A673 (cell line): ENCODE data around the gene ARHGAP11A. TPM values are rescaled to one million over a fixed set of nuclear protein-coding genes. Genes with fewer than 3 reads are reported as not detected.
A peak's percentile ranks its signal among the peaks of the same experiment; 100 is the strongest.

Source experiments
- BruUV-seq: library from RNA; stranded (reverse); fragments of 400-500 nt; replicated peaks from 2 replicates; lab custom pipeline; 2021; lab: Mats Ljungman, UMichigan
- CTCF ChIA-PET: fragments of 300-600 bp; sonication (Branson Sonifier 250); formaldehyde crosslinking; loops from one replicate; lab custom pipeline; 2022; ENCODE audit warnings: antibody characterized with exemption; lab: Charles Lee
- POLR2A ChIA-PET: fragments of 300-600 bp; sonication (Branson Sonifier 250); formaldehyde crosslinking; loops from one replicate; lab custom pipeline; 2022; ENCODE audit warnings: antibody characterized with exemption; ENCODE audit not compliant: low non-redundant PET; lab: Charles Lee
- DNase-seq: peaks from one replicate; pipeline ENCODE4 v3.0.0-alpha.2; 2015; ENCODE audit warnings: low spot score
- H3K27ac ChIP-seq: fragments of 200-600 bp; sonication (generic); 2 replicates; pipeline ENCODE4 v1.5.1; 2016; ENCODE audit warnings: mixed run types, low read depth, mild to moderate bottlenecking, mixed read lengths, antibody characterized with exemption, low read length; ENCODE audit not compliant: poor library complexity, severe bottlenecking
- H3K27me3 ChIP-seq: fragments of 200-600 bp; sonication (generic); replicated peaks from 2 replicates; pipeline ENCODE4 v1.6.1; 2017; ENCODE audit warnings: mixed run types, low read depth, mild to moderate bottlenecking, mixed read lengths, antibody characterized with exemption, low read length; ENCODE audit not compliant: insufficient read depth, poor library complexity
- H3K36me3 ChIP-seq: fragments of 200-600 bp; sonication (generic); 2 replicates; pipeline ENCODE4 v1.6.1; 2016; ENCODE audit warnings: mixed run types, mild to moderate bottlenecking, mixed read lengths, antibody characterized with exemption, low read length; ENCODE audit not compliant: insufficient read depth, poor library complexity, severe bottlenecking
- H3K4me1 ChIP-seq: fragments of 200-600 bp; sonication (generic); 2 replicates; pipeline ENCODE4 v1.6.1; 2017; ENCODE audit warnings: mixed run types, mild to moderate bottlenecking, mixed read lengths, antibody characterized with exemption, low read length; ENCODE audit not compliant: insufficient read depth, poor library complexity, severe bottlenecking
- H3K4me3 ChIP-seq: fragments of 200-600 bp; sonication (generic); 2 replicates; pipeline ENCODE4 v1.5.1; 2016; ENCODE audit warnings: low read depth, mixed run types, mild to moderate bottlenecking, mixed read lengths, low read length; ENCODE audit not compliant: poor library complexity, severe bottlenecking
- H3K9me3 ChIP-seq: fragments of 200-600 bp; sonication (generic); 2 replicates; pipeline ENCODE4 v1.6.1; 2016; ENCODE audit warnings: mixed run types, low read depth, mild to moderate bottlenecking, mixed read lengths, antibody characterized with exemption, low read length; ENCODE audit not compliant: poor library complexity, severe bottlenecking
- CTCF ChIP-seq: fragments of 300-800, 200-600 bp; sonication (generic); conservative IDR thresholded peaks from 2 replicates; pipeline ENCODE4 v1.5.1; 2017; ENCODE audit warnings: low read depth, mild to moderate bottlenecking, antibody characterized with exemption, low read length, moderate library complexity, mixed read lengths
- EZH2 ChIP-seq: fragments of 200-600 bp; sonication (generic); IDR thresholded peaks from 2 replicates; pipeline ENCODE4 v1.6.1; 2017; ENCODE audit warnings: borderline replicate concordance, low read depth, mild to moderate bottlenecking, mixed read lengths, antibody characterized with exemption, low read length; ENCODE audit not compliant: poor library complexity, severe bottlenecking
- intact Hi-C: fragments of 100-400 bp; cut with micrococcal nuclease; formaldehyde crosslinking; loops from one replicate; pipeline ENCODE4 v1.10.0; 2022; ENCODE audit not compliant: unreplicated experiment
- total RNA-seq: library from RNA; stranded (reverse); gene quantifications from 2 replicates; pipeline ENCODE4 v1.2.3, GENCODE V29; 2021

The ARHGAP11A gene
- total RNA-seq, 1 experiment from 2014 or later = 173 TPM

- DNase-seq = no peak
- Histone ChIP-seq H3K27ac (no peak overlapping the region), H3K27me3 (no peaks in the 10 kb centered on the region), H3K4me1 (peaks cover 7% of the 10 kb centered on the region), H3K4me3 (no peak overlapping the region), H3K9me3 (no peaks in the 10 kb centered on the region), H3K36me3 (peaks cover 26% of the 10 kb centered on the region)
- TF ChIP-seq EZH2 (no peak), CTCF (no peak)
- ChIA-PET CTCF (no interaction called here), POLR2A (no interaction called here)
- BruUV-seq = no TSS peak
- intact Hi-C loops = no loop called here
Observed at GRCh38 chr15:32642667-32643435, 27.5 kb downstream of the ARHGAP11A start.

GRCh38 chr15:32643907-32644445, 28.7 kb downstream of the ARHGAP11A start:
- peak; percentile 18 for DNase-seq
- Histone ChIP-seq H3K27me3 (no peaks in the 10 kb centered on the region), H3K4me3 (no peak overlapping the region), H3K27ac (no peak overlapping the region), H3K4me1 (peaks cover 7% of the 10 kb centered on the region), H3K9me3 (no peaks in the 10 kb centered on the region), H3K36me3 (peaks cover 15% of the 10 kb centered on the region)
- BruUV-seq = no TSS peak
- intact Hi-C loops = no loop called here
- POLR2A ChIA-PET = no interaction called here
- CTCF ChIA-PET = no interaction called here
- TF ChIP-seq CTCF (no peak), EZH2 (no peak)

DNA sequence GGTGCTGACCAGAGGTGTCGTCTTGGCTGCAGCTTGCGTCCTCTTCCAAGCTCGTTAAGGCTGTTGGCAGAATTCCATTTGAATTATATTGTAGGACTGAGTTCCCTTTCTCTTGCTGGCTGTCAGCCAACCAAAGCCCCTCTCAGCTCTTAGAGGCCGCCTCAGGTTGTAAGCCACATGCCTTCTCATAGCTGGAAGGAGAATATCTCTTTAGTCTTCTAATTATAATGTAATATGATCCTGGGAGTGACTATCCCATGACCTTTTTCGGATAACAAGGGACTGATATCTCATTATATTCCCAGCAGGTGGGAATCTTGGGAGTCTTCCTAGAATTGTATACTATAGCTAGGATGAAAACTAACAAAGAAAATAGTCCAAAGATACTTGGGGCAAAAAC, 31.0 kb downstream of the ARHGAP11A start:
- H3K4me3 ChIP-seq = no peak overlapping the region
- POLR2A ChIA-PET = no interaction called here
- H3K9me3 ChIP-seq = no peaks in the 10 kb centered on the region
- no peak overlapping the region for H3K27ac ChIP-seq
- intact Hi-C loops = no loop called here
- H3K4me1 ChIP-seq = peaks cover 7% of the 10 kb centered on the region
- DNase-seq = no peak
- CTCF ChIA-PET = no interaction called here
- TF ChIP-seq EZH2 (no peak), CTCF (no peak)
- no peaks in the 10 kb centered on the region for H3K27me3 ChIP-seq
- no TSS peak for BruUV-seq
- H3K36me3 ChIP-seq = no peaks in the 10 kb centered on the region
